Liver (tissue), 9 donors: ENCODE data around the gene GRIA1. TPM values are rescaled to one million over a fixed set of nuclear protein-coding genes. Genes with fewer than 3 reads are reported as not detected.

ENCODE experiments used
- DNase-seq: peaks from one replicate; pipeline ENCODE4 v3.0.0-alpha.2; 2017; ENCODE audit warnings: low spot score
- H3K27ac ChIP-seq, 2 donors: one replicate each; pipeline ENCODE4 v1.7.0; 2013; ENCODE audit warnings: inconsistent platforms in 2 of 2, low read length in 2 of 2, control low read depth in 1 of 2, low read depth in 1 of 2, mild to moderate bottlenecking in 1 of 2
- H3K27me3 ChIP-seq, 4 donors: one replicate each; pipeline versions ENCODE4 v1.6.1 to v1.7.0; 2013; ENCODE audit warnings: low read length in 3 of 4, inconsistent platforms in 1 of 4, mild to moderate bottlenecking in 1 of 4, moderate library complexity in 1 of 4; ENCODE audit not compliant: control insufficient read depth in 4 of 4, insufficient read depth in 4 of 4
- H3K36me3 ChIP-seq, 4 donors: one replicate each; pipeline versions ENCODE4 v1.6.1 to v1.7.0; 2013; ENCODE audit warnings: low read length in 3 of 4, mild to moderate bottlenecking in 3 of 4, low read depth in 1 of 4, moderate library complexity in 1 of 4; ENCODE audit not compliant: control insufficient read depth in 4 of 4, insufficient read depth in 3 of 4
- H3K4me1 ChIP-seq, 4 donors: one replicate each; pipeline versions ENCODE4 v1.6.1 to v1.7.0; 2013; ENCODE audit warnings: low read length in 3 of 4, mild to moderate bottlenecking in 3 of 4, moderate library complexity in 1 of 4; ENCODE audit not compliant: control insufficient read depth in 4 of 4, insufficient read depth in 4 of 4
- H3K4me3 ChIP-seq, 3 donors: one replicate each; pipeline versions ENCODE4 v1.6.1 to v1.7.0; 2013; ENCODE audit warnings: low read length in 3 of 3, control low read depth in 1 of 3, low read depth in 1 of 3, mild to moderate bottlenecking in 1 of 3
- H3K9ac ChIP-seq, 2 donors: one replicate each; pipeline ENCODE4 v1.7.0; 2013; ENCODE audit warnings: low read length in 2 of 2, mild to moderate bottlenecking in 2 of 2, moderate library complexity in 2 of 2, control low read depth in 1 of 2, low read depth in 1 of 2
- H3K9me3 ChIP-seq, 4 donors: one replicate each; pipeline versions ENCODE4 v1.6.1 to v1.7.0; 2013; ENCODE audit warnings: low read length in 3 of 4; ENCODE audit not compliant: control insufficient read depth in 4 of 4
- ATF3 ChIP-seq: IDR thresholded peaks from 2 replicates; pipeline ENCODE4 v1.6.1; 2016; ENCODE audit warnings: antibody characterized with exemption
- EGR1 ChIP-seq, 2 donors: IDR thresholded peaks; 2 replicates each; pipeline ENCODE4 v1.6.1; 2016 to 2018; ENCODE audit warnings: antibody characterized with exemption in 2 of 2, low read depth in 2 of 2
- FOXA1 ChIP-seq: IDR thresholded peaks from 2 replicates; pipeline ENCODE4 v1.6.1; 2016; ENCODE audit warnings: antibody characterized with exemption
- FOXA2 ChIP-seq: IDR thresholded peaks from 2 replicates; pipeline ENCODE4 v1.6.1; 2016; ENCODE audit warnings: antibody characterized with exemption
- GABPA ChIP-seq, 2 donors: IDR thresholded peaks in 1 of 2; conservative IDR thresholded peaks in 1 of 2; 2 replicates each; pipeline ENCODE4 v1.6.1; 2016; ENCODE audit warnings: antibody characterized with exemption in 2 of 2, mild to moderate bottlenecking in 1 of 2, moderate library complexity in 1 of 2
- HNF4A ChIP-seq, 2 donors: conservative IDR thresholded peaks; 2 replicates each; pipeline ENCODE4 v1.6.1; 2016; ENCODE audit warnings: antibody characterized with exemption in 2 of 2, mild to moderate bottlenecking in 2 of 2
- HNF4G ChIP-seq: IDR thresholded peaks from 2 replicates; pipeline ENCODE4 v1.6.1; 2016; ENCODE audit warnings: antibody characterized with exemption
- JUND ChIP-seq, 2 donors: IDR thresholded peaks; 2 replicates each; pipeline ENCODE4 v1.6.1; 2016; ENCODE audit warnings: antibody characterized with exemption in 2 of 2
- NR2F2 ChIP-seq: IDR thresholded peaks from 2 replicates; pipeline ENCODE4 v1.6.1; 2016; ENCODE audit warnings: antibody characterized with exemption
- RAD21 ChIP-seq, 2 donors: IDR thresholded peaks; 2 replicates each; pipeline ENCODE4 v1.6.1; 2016; ENCODE audit warnings: antibody characterized with exemption in 2 of 2, mild to moderate bottlenecking in 2 of 2
- SP1 ChIP-seq: IDR thresholded peaks from 2 replicates; pipeline ENCODE4 v1.6.1; 2018; ENCODE audit warnings: antibody characterized with exemption, mild to moderate bottlenecking
- YY1 ChIP-seq: IDR thresholded peaks from 2 replicates; pipeline ENCODE4 v1.6.1; 2016; ENCODE audit warnings: antibody characterized with exemption, mild to moderate bottlenecking
- WGBS: extraction: QIAGEN DNeasy Blood & Tissue Kit; methylation state at CpG from one replicate; pipeline ENCODE4 v1.1.7; 2013; 5-methylcytosine and 5-hydroxymethylcytosine counted together
- polyA plus RNA-seq, 2 donors: library from polyadenylated mRNA; stranded (reverse) in 1 of 2; unstranded in 1 of 2; fragments of 200-250 nt in 1 of 2; fragments of >200 nt in 1 of 2; fragmentation: Nextera tagmentation in 1 of 2; extraction: Ambion mirVana in 1 of 2; gene quantifications; one replicate each; pipeline versions ENCODE4 v1.2.1 to v1.2.3, GENCODE V29; 2013 to 2015
- total RNA-seq, 2 donors: library from RNA; depleted of rRNA; stranded (reverse); fragments of >200 nt; gene quantifications; one replicate each; pipeline ENCODE4 v1.2.3, GENCODE V29; 2014
- TF ChIP-seq, protein P1 (sequence below): fragments of 150-350 bp; IDR thresholded peaks from 2 replicates; pipeline ENCODE4 v1.5.1; 2017; ENCODE audit warnings: improper control_type of control experiment, low read depth, low read length; ENCODE audit not compliant: missing input control
- TF ChIP-seq, protein P2 (sequence below): IDR thresholded peaks from 2 replicates; pipeline ENCODE4 v1.6.1; 2016; ENCODE audit warnings: antibody characterized with exemption, mild to moderate bottlenecking
- TF ChIP-seq, protein P3 (sequence below): IDR thresholded peaks from 2 replicates; pipeline ENCODE4 v1.6.1; 2016; ENCODE audit warnings: antibody characterized with exemption
- TF ChIP-seq, protein P4 (sequence below): IDR thresholded peaks from 2 replicates; pipeline ENCODE4 v1.6.1; 2016; ENCODE audit warnings: antibody characterized with exemption
- donor health status: healthy.
- donor health status: healthy.
- donor health status: healthy.
- donor health status: healthy.
- donor health status: healthy.

GRIA1 gene
- total and polyA plus RNA-seq, 4 donors = 0.08 TPM; not detected in 3

- H3K36me3 ChIP-seq = no peaks in the 10 kb centered on the region
- no peaks in the 10 kb centered on the region for H3K4me1 ChIP-seq
- TF ChIP-seq, protein P1, sequence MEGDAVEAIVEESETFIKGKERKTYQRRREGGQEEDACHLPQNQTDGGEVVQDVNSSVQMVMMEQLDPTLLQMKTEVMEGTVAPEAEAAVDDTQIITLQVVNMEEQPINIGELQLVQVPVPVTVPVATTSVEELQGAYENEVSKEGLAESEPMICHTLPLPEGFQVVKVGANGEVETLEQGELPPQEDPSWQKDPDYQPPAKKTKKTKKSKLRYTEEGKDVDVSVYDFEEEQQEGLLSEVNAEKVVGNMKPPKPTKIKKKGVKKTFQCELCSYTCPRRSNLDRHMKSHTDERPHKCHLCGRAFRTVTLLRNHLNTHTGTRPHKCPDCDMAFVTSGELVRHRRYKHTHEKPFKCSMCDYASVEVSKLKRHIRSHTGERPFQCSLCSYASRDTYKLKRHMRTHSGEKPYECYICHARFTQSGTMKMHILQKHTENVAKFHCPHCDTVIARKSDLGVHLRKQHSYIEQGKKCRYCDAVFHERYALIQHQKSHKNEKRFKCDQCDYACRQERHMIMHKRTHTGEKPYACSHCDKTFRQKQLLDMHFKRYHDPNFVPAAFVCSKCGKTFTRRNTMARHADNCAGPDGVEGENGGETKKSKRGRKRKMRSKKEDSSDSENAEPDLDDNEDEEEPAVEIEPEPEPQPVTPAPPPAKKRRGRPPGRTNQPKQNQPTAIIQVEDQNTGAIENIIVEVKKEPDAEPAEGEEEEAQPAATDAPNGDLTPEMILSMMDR = no peak
- TF ChIP-seq, protein P2, sequence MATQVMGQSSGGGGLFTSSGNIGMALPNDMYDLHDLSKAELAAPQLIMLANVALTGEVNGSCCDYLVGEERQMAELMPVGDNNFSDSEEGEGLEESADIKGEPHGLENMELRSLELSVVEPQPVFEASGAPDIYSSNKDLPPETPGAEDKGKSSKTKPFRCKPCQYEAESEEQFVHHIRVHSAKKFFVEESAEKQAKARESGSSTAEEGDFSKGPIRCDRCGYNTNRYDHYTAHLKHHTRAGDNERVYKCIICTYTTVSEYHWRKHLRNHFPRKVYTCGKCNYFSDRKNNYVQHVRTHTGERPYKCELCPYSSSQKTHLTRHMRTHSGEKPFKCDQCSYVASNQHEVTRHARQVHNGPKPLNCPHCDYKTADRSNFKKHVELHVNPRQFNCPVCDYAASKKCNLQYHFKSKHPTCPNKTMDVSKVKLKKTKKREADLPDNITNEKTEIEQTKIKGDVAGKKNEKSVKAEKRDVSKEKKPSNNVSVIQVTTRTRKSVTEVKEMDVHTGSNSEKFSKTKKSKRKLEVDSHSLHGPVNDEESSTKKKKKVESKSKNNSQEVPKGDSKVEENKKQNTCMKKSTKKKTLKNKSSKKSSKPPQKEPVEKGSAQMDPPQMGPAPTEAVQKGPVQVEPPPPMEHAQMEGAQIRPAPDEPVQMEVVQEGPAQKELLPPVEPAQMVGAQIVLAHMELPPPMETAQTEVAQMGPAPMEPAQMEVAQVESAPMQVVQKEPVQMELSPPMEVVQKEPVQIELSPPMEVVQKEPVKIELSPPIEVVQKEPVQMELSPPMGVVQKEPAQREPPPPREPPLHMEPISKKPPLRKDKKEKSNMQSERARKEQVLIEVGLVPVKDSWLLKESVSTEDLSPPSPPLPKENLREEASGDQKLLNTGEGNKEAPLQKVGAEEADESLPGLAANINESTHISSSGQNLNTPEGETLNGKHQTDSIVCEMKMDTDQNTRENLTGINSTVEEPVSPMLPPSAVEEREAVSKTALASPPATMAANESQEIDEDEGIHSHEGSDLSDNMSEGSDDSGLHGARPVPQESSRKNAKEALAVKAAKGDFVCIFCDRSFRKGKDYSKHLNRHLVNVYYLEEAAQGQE = no peak
- TF ChIP-seq, protein P3, sequence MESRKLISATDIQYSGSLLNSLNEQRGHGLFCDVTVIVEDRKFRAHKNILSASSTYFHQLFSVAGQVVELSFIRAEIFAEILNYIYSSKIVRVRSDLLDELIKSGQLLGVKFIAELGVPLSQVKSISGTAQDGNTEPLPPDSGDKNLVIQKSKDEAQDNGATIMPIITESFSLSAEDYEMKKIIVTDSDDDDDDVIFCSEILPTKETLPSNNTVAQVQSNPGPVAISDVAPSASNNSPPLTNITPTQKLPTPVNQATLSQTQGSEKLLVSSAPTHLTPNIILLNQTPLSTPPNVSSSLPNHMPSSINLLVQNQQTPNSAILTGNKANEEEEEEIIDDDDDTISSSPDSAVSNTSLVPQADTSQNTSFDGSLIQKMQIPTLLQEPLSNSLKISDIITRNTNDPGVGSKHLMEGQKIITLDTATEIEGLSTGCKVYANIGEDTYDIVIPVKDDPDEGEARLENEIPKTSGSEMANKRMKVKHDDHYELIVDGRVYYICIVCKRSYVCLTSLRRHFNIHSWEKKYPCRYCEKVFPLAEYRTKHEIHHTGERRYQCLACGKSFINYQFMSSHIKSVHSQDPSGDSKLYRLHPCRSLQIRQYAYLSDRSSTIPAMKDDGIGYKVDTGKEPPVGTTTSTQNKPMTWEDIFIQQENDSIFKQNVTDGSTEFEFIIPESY = no peak
- TF ChIP-seq SP1 = no peak
- no peak for TF ChIP-seq FOXA1
- TF ChIP-seq GABPA (IDR thresholded peaks at IDR 0.05 in 1 of 2, conservative IDR thresholded peaks at IDR 0.05 in 1 of 2) = no peak
- TF ChIP-seq RAD21 (IDR thresholded peaks at IDR 0.05) = no peak
- TF ChIP-seq YY1 = no peak
- TF ChIP-seq FOXA2 = no peak
- TF ChIP-seq HNF4A (conservative IDR thresholded peaks at IDR 0.05) = no peak
- TF ChIP-seq, protein P4, sequence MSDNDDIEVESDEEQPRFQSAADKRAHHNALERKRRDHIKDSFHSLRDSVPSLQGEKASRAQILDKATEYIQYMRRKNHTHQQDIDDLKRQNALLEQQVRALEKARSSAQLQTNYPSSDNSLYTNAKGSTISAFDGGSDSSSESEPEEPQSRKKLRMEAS = no peak
- TF ChIP-seq NR2F2 = no peak
- TF ChIP-seq JUND (IDR thresholded peaks at IDR 0.05) = no peak
- TF ChIP-seq HNF4G = no peak
- no peak for TF ChIP-seq ATF3
- no peak for TF ChIP-seq EGR1 (IDR thresholded peaks at IDR 0.05; ENCODE audit: low read depth in 2 of 2)
- no peak overlapping the region for H3K4me3 ChIP-seq
- peaks cover 0 to 3% (median 0%) of the 10 kb centered on the region in 4 donors for H3K9me3 ChIP-seq
- no peaks in the 10 kb centered on the region for H3K27me3 ChIP-seq
- H3K9ac ChIP-seq = no peak overlapping the region
- no peak for DNase-seq
- H3K27ac ChIP-seq = no peak overlapping the region
These were observed 107.6 kb downstream of the GRIA1 start for GRCh38 chr5:153598099-153598498.

GRCh38 chr5:153601377-153601776, 110.9 kb downstream of the GRIA1 start:
- DNase-seq = no peak
- TF ChIP-seq YY1 (no peak), ATF3 (no peak), HNF4A (conservative IDR thresholded peaks at IDR 0.05) (no peak), JUND (IDR thresholded peaks at IDR 0.05) (no peak)
- TF ChIP-seq, protein P2 = no peak
- H3K9ac ChIP-seq = no peak overlapping the region
- H3K4me3 ChIP-seq = no peak overlapping the region
- H3K36me3 ChIP-seq = no peaks in the 10 kb centered on the region
- H3K27me3 ChIP-seq = no peaks in the 10 kb centered on the region
- 75% methylated on average over 1 of the region's 1 CpG for WGBS
- no peak overlapping the region for H3K27ac ChIP-seq
- peaks cover 0 to 3% (median 0%) of the 10 kb centered on the region in 4 donors for H3K9me3 ChIP-seq
- H3K4me1 ChIP-seq = no peaks in the 10 kb centered on the region
